Suprapubic skin (tissue), 4 donors: Measurements from ENCODE around the gene DNAJA2. TPM values are rescaled to one million over a fixed set of nuclear protein-coding genes. Genes with fewer than 3 reads are reported as not detected.

Source experiments
- DNase-seq, 2 donors: peaks; one replicate each; pipeline ENCODE4 v3.0.0-alpha.2; 2019; ENCODE audit warnings: low spot score in 2 of 2
- H3K27ac ChIP-seq: fragments of 200-600 bp; sonication (generic); one replicate; pipeline ENCODE4 v1.5.1; 2019
- H3K27me3 ChIP-seq: fragments of 200-600 bp; sonication (generic); one replicate; pipeline ENCODE4 v1.5.1; 2019
- H3K36me3 ChIP-seq: fragments of 200-600 bp; sonication (generic); one replicate; pipeline ENCODE4 v1.5.1; 2019
- H3K4me1 ChIP-seq: fragments of 200-600 bp; sonication (generic); one replicate; pipeline ENCODE4 v1.5.1; 2019
- H3K4me3 ChIP-seq: fragments of 200-600 bp; sonication (generic); one replicate; pipeline ENCODE4 v1.5.1; 2019; ENCODE audit warnings: mild to moderate bottlenecking
- H3K9me3 ChIP-seq: fragments of 200-600 bp; sonication (generic); one replicate; pipeline ENCODE4 v1.5.1; 2019
- EP300 ChIP-seq: sonication (generic); formaldehyde crosslinking; IDR thresholded peaks from one replicate; pipeline ENCODE4 v1.6.1; 2017; ENCODE audit warnings: antibody characterized with exemption
- POLR2A ChIP-seq, 2 donors: fragments of 450-650 bp; IDR thresholded peaks; one replicate each; pipeline ENCODE4 v1.6.1; 2017; ENCODE audit warnings: antibody characterized with exemption in 2 of 2, mild to moderate bottlenecking in 2 of 2, moderate library complexity in 2 of 2
- POLR2AphosphoS5 ChIP-seq, 3 donors: sonication (generic); formaldehyde crosslinking; IDR thresholded peaks; one replicate each; pipeline ENCODE4 v1.6.1; 2017; ENCODE audit warnings: antibody characterized with exemption in 3 of 3
- WGBS: methylation state at CpG from one replicate; pipeline ENCODE4 v1.1.5; 2018; 5-methylcytosine and 5-hydroxymethylcytosine counted together
- total RNA-seq, 4 donors: library from RNA; depleted of rRNA; stranded (reverse); fragments of >200 nt; gene quantifications; one replicate each; pipeline ENCODE4 v1.1.0, GENCODE V29; 2016
- TF ChIP-seq, protein P1 (sequence below), 2 donors: fragments of 200-600 bp in 1 of 2; fragments of 450-650 bp in 1 of 2; sonication (generic) in 1 of 2; IDR thresholded peaks; one replicate each; pipeline ENCODE4 v1.5.1; 2016 to 2019; ENCODE audit warnings: antibody characterized with exemption in 2 of 2, mild to moderate bottlenecking in 1 of 2, moderate library complexity in 1 of 2

The DNAJA2 gene
- total RNA-seq, 4 donors from 2014 or later = 34.0 to 53.3 (median 47.0) TPM

DNA sequence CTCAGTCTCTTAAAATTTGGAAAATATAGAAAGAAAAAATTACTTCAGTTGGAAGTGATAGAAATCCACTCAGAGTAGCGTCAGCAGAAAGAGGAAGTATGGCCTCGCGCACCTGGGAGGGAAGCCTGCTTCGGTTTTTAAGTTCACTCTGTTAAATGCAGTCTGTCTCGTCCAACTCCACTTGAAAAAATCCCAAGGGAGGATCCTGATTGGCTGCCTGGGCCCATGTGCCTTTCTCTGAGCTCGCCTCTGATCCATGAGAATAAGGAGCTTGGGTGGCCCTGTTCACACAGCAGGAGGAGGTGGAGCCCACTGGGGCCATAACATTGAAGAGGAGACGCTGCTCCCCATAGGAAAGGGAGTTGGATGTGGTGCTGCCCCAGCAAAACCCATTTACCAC, 40.7 kb downstream of the DNAJA2 start:
- TF ChIP-seq POLR2AphosphoS5 (IDR thresholded peaks at IDR 0.05) (no peak), POLR2A (IDR thresholded peaks at IDR 0.05) (no peak), EP300 (no peak)
- no peaks in the 10 kb centered on the region for H3K4me1 ChIP-seq
- H3K27me3 ChIP-seq = no peaks in the 10 kb centered on the region
- H3K4me3 ChIP-seq = no peak overlapping the region
- no peak for DNase-seq
- H3K9me3 ChIP-seq = no peaks in the 10 kb centered on the region
- 66% methylated on average over 7 of the region's 7 CpGs for WGBS
- no peak overlapping the region for H3K27ac ChIP-seq
- peaks cover 9% of the 10 kb centered on the region for H3K36me3 ChIP-seq

DNA sequence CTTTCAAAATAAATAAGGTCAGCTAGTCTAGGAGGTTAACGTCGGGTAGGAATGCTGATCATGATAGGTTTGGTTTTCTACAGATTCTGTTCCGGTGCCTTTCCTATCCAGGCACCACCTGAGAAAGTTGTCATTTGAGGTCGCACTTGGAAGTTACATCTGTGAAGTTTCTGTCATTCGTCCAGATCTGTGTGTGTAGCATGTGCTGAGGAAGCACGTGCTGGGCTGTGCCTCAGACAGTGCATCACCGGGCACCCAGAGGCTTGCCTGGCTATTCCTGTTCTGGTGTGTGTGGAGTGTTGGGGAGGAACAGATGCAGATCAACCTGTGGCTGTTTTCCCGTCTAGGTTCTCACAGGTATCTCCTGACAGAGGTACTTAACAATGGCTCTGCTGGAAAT, 42.6 kb downstream of the DNAJA2 start:
- H3K9me3 ChIP-seq = no peaks in the 10 kb centered on the region
- H3K4me3 ChIP-seq = no peak overlapping the region
- H3K27me3 ChIP-seq = no peaks in the 10 kb centered on the region
- TF ChIP-seq POLR2AphosphoS5 (IDR thresholded peaks at IDR 0.05) (no peak), EP300 (no peak), POLR2A (IDR thresholded peaks at IDR 0.05) (no peak)
- TF ChIP-seq, protein P1, sequence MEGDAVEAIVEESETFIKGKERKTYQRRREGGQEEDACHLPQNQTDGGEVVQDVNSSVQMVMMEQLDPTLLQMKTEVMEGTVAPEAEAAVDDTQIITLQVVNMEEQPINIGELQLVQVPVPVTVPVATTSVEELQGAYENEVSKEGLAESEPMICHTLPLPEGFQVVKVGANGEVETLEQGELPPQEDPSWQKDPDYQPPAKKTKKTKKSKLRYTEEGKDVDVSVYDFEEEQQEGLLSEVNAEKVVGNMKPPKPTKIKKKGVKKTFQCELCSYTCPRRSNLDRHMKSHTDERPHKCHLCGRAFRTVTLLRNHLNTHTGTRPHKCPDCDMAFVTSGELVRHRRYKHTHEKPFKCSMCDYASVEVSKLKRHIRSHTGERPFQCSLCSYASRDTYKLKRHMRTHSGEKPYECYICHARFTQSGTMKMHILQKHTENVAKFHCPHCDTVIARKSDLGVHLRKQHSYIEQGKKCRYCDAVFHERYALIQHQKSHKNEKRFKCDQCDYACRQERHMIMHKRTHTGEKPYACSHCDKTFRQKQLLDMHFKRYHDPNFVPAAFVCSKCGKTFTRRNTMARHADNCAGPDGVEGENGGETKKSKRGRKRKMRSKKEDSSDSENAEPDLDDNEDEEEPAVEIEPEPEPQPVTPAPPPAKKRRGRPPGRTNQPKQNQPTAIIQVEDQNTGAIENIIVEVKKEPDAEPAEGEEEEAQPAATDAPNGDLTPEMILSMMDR (IDR thresholded peaks at IDR 0.05) = no peak
- WGBS = 72% methylated on average over 8 of the region's 8 CpGs
- peaks cover 21% of the 10 kb centered on the region for H3K36me3 ChIP-seq
- H3K4me1 ChIP-seq = no peaks in the 10 kb centered on the region
- no peak overlapping the region for H3K27ac ChIP-seq
- no peak for DNase-seq

DNA sequence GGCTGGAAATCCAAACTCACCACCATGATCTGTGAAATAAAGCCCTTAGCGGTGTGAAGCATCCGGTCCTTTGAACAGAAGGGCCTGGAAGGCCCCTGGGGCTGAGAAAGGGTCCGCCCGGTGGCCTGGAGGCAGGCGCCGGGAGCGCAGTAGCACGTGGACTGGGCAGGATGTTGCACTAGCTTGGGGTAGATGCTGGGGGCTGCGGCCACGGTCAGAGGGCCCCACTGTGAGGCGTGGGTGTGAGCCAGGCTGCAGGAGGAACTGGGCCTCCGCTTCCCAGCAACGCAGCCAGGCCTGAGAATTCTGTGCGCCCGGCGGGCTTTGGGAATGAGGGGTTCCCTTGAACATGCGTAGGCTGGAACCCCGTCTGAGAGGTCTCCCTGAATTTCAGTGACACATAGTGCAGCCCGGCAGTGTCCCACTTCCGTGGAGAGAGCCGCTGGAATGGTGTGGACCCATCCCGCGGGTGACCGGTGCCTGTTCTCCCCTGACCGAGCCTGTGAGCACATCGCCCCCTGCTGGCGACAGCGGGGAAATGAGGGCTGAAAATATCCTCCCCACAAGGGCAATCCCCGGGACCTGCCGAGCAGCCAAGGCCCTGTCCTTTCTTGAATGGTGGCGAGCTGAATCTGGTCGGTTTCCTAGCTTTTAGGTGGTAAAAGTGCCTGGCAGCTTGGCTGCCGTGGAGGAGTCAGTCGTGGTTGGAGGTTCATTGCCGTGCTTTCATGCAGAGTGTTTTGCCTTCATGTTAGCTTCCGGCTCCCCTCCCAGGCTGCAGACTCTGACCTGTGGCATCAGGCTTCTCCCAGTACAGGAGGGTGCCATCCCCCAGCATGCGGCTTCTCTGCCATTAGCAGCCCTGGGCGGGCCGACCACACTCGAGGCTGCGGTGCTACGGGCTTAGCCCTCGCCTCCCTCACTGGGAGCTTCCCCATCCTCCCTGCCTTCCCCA, 43.8 kb downstream of the DNAJA2 start:
- WGBS = 60% methylated on average over 25 of the region's 43 CpGs
- Histone ChIP-seq H3K4me3 (no peak overlapping the region), H3K4me1 (no peaks in the 10 kb centered on the region), H3K27me3 (no peaks in the 10 kb centered on the region), H3K27ac (no peak overlapping the region), H3K9me3 (no peaks in the 10 kb centered on the region), H3K36me3 (peaks cover 24% of the 10 kb centered on the region)
- TF ChIP-seq, protein P1 (IDR thresholded peaks at IDR 0.05) = peak; percentile 59 to 82
- no peak for TF ChIP-seq EP300
- peak in 1 of 2 donors; percentile 75 for DNase-seq

DNA sequence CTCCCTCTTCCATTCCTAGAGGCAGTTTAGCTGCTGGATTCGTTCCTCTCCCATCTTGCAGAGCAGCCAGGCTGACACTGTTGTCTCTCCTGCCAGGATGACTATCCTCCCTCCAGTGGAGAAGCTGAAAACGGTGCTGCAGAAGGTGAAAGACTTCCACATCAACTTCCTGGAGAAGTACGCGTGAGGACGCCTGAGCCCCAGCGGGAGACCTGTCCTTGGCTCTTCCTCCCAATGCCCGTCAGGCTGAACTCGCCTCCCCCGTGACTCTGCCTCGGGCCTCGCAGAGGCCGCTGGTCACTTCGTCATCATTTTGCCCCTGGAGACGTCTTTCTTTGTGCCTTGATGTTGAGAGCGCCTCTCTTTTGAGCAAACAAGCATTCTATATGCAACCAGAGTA, 44.7 kb downstream of the DNAJA2 start:
- Histone ChIP-seq H3K36me3 (peaks cover 27% of the 10 kb centered on the region), H3K4me1 (peaks cover 5% of the 10 kb centered on the region), H3K9me3 (no peaks in the 10 kb centered on the region), H3K27ac (no peak overlapping the region), H3K4me3 (no peak overlapping the region), H3K27me3 (no peaks in the 10 kb centered on the region)
- 85% methylated on average over 15 of the region's 15 CpGs for WGBS
- no peak for DNase-seq
- TF ChIP-seq POLR2AphosphoS5 (IDR thresholded peaks at IDR 0.05) = no peak
- TF ChIP-seq, protein P1 (IDR thresholded peaks at IDR 0.05) = no peak
- no peak for TF ChIP-seq POLR2A (IDR thresholded peaks at IDR 0.05)
- no peak for TF ChIP-seq EP300

DNA sequence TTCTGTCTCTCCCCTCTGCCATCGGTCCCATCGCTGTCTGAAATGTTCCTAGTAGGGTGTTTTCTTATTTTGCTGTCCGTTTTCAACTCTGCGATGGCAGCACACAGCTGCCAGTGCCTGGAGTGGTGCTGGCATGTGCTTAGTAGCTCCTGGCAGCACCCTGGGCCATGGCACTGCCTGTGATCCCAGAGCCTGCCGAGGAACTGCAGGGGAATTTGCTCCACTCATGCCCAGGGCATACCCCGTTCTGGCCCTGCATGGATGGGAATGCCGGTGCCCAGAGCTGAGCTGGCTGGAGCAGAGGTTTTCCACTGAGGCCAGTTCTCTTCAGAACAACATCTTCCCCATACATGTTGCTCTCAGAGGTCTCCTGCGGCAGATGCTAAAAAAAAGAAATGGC, 46.2 kb downstream of the DNAJA2 start:
- TF ChIP-seq POLR2AphosphoS5 (IDR thresholded peaks at IDR 0.05) = no peak
- TF ChIP-seq POLR2A (IDR thresholded peaks at IDR 0.05) = no peak
- no peak for TF ChIP-seq EP300
- TF ChIP-seq, protein P1 (IDR thresholded peaks at IDR 0.05) = no peak
- DNase-seq = no peak
- H3K9me3 ChIP-seq = no peaks in the 10 kb centered on the region
- WGBS = 73% methylated on average over 8 of the region's 8 CpGs
- H3K27ac ChIP-seq = no peak overlapping the region
- H3K27me3 ChIP-seq = no peaks in the 10 kb centered on the region
- H3K4me3 ChIP-seq = no peak overlapping the region
- H3K36me3 ChIP-seq = peaks cover 42% of the 10 kb centered on the region
- peaks cover 9% of the 10 kb centered on the region for H3K4me1 ChIP-seq
